Neuronal stem cell (in vitro differentiated cells): ENCODE results near the gene PRUNE1.

ENCODE experiments used
- DNase-seq: peaks from one replicate; pipeline ENCODE4 v3.0.0-alpha.2; 2013; ENCODE audit warnings: low spot score
- H2AFZ ChIP-seq: one replicate; pipeline ENCODE4 v1.6.1; 2013; ENCODE audit warnings: mild to moderate bottlenecking, low read length, inconsistent platforms
- H2AK5ac ChIP-seq: 2 replicates; pipeline ENCODE4 v1.6.1; 2013; ENCODE audit warnings: low read depth, mild to moderate bottlenecking, inconsistent platforms, low read length, moderate library complexity, mixed read lengths
- H2BK120ac ChIP-seq: 2 replicates; pipeline ENCODE4 v1.6.1; 2013; ENCODE audit warnings: low read depth, mild to moderate bottlenecking, inconsistent platforms, low read length, moderate library complexity, mixed read lengths
- H2BK12ac ChIP-seq: one replicate; pipeline ENCODE4 v1.6.1; 2013; ENCODE audit warnings: low read length, inconsistent platforms
- H2BK15ac ChIP-seq: 2 replicates; pipeline ENCODE4 v1.6.1; 2013; ENCODE audit warnings: mild to moderate bottlenecking, low read length, inconsistent platforms, mixed read lengths
- H2BK5ac ChIP-seq: one replicate; pipeline ENCODE4 v1.6.1; 2013; ENCODE audit warnings: inconsistent platforms, mild to moderate bottlenecking, low read length, moderate library complexity
- H3K14ac ChIP-seq: one replicate; pipeline ENCODE4 v1.6.1; 2013; ENCODE audit warnings: low read length, inconsistent platforms
- H3K18ac ChIP-seq: 2 replicates; pipeline ENCODE4 v1.6.1; 2013; ENCODE audit warnings: low read length, inconsistent platforms
- H3K23ac ChIP-seq: 2 replicates; pipeline ENCODE4 v1.6.1; 2013; ENCODE audit warnings: low read depth, mild to moderate bottlenecking, mixed read lengths, low read length, inconsistent platforms; ENCODE audit not compliant: poor library complexity
- H3K27ac ChIP-seq: replicated peaks from 3 replicates; pipeline ENCODE4 v1.5.1; 2013; ENCODE audit warnings: low read length, inconsistent platforms
- H3K27me3 ChIP-seq, 3 experiments: 2 replicates each; pipeline ENCODE4 v1.6.1; 2013; ENCODE audit warnings: low read length in 3 of 3, mild to moderate bottlenecking in 2 of 3, inconsistent platforms in 1 of 3, low read depth in 1 of 3, mixed read lengths in 1 of 3, moderate library complexity in 1 of 3; ENCODE audit not compliant: control insufficient read depth in 3 of 3, insufficient read depth in 3 of 3
- H3K36me3 ChIP-seq, 2 donors: replicated peaks in 1 of 2; 2 replicates each; pipeline ENCODE4 v1.6.1; 2013; ENCODE audit warnings: low read length in 2 of 2; ENCODE audit not compliant: control insufficient read depth in 2 of 2, insufficient read depth in 2 of 2
- H3K4ac ChIP-seq: 2 replicates; pipeline ENCODE4 v1.6.1; 2013; ENCODE audit warnings: inconsistent platforms, mild to moderate bottlenecking, low read length, moderate library complexity
- H3K4me1 ChIP-seq, 2 donors: 1 replicate in 1 of 2; 2 replicates in 1 of 2; pipeline ENCODE4 v1.6.1; 2013; ENCODE audit warnings: low read length in 2 of 2, low read depth in 1 of 2; ENCODE audit not compliant: control insufficient read depth in 2 of 2, insufficient read depth in 1 of 2
- H3K4me2 ChIP-seq: one replicate; pipeline ENCODE4 v1.6.1; 2013; ENCODE audit warnings: mild to moderate bottlenecking, low read length, inconsistent platforms; ENCODE audit not compliant: insufficient read depth, poor library complexity, severe bottlenecking
- H3K4me3 ChIP-seq, 2 donors: 2 replicates each; pipeline ENCODE4 v1.5.1; 2013; ENCODE audit warnings: low read length in 2 of 2, mild to moderate bottlenecking in 2 of 2, inconsistent platforms in 1 of 2, moderate library complexity in 1 of 2
- H3K79me1 ChIP-seq: one replicate; pipeline ENCODE4 v1.6.1; 2013; ENCODE audit warnings: low read depth, mild to moderate bottlenecking, inconsistent platforms, low read length, moderate library complexity
- H3K9ac ChIP-seq: one replicate; pipeline ENCODE4 v1.6.1; 2013; ENCODE audit warnings: mild to moderate bottlenecking, low read depth, low read length, inconsistent platforms; ENCODE audit not compliant: poor library complexity
- H3K9me3 ChIP-seq, 2 donors: replicated peaks in 1 of 2; 2 replicates each; pipeline versions ENCODE3 to v1.6.1; 2013; ENCODE audit warnings: low read length in 2 of 2, mild to moderate bottlenecking in 2 of 2, inconsistent platforms in 1 of 2, low read depth in 1 of 2, mixed read lengths in 1 of 2, moderate library complexity in 1 of 2; ENCODE audit not compliant: control insufficient read depth in 2 of 2, insufficient read depth in 1 of 2
- H4K8ac ChIP-seq: one replicate; pipeline ENCODE4 v1.6.1; 2013; ENCODE audit warnings: low read depth, mild to moderate bottlenecking, inconsistent platforms, low read length, moderate library complexity
- H4K91ac ChIP-seq: one replicate; pipeline ENCODE4 v1.6.1; 2013; ENCODE audit warnings: low read length, low read depth, mild to moderate bottlenecking, inconsistent platforms; ENCODE audit not compliant: poor library complexity
- WGBS, 2 donors: extraction: QIAGEN DNeasy Blood & Tissue Kit; methylation state at CpG; one replicate each; pipeline ENCODE4 v1.1.7; 2013; ENCODE audit warnings: missing lambda C conversion rate in 2 of 2, mixed read lengths in 1 of 2; ENCODE audit not compliant: insufficient read length in 2 of 2, insufficient replicate concordance in 1 of 2; ENCODE audit errors: extremely low coverage in 2 of 2; 5-methylcytosine and 5-hydroxymethylcytosine counted together

Gene PRUNE1

DNA sequence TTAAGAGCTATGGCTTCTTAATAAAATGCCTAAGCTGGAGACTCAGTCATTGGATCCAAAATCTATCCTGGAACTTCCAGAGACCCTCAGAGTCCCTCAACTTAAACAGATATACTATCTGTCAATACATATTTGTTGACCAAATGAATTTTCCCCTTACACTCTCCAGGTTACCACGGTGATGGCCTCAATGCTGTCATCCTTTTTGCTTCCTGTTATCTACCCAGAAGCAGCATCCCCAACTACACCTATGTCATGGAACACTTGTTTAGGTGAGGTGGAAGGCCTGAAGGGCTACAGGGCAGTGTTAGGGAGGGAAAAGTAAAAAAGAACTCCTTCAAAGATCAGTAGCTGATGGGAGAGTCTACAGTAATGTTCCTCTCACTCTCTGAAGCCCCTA lies 34.9 kb downstream of the PRUNE1 start:
- Histone ChIP-seq H2BK15ac (no peak overlapping the region), H3K4ac (no peak overlapping the region), H3K23ac (no peak overlapping the region), H3K9ac (no peak overlapping the region), H3K18ac (no peak overlapping the region), H3K4me3 (no peak overlapping the region), H4K91ac (no peak overlapping the region), H3K14ac (no peak overlapping the region), H3K9me3 (no peaks in the 10 kb centered on the region), H2AK5ac (no peak overlapping the region), H3K27ac (no peak overlapping the region), H3K27me3 (no peaks in the 10 kb centered on the region), H3K4me2 (no peak overlapping the region), H2BK120ac (no peak overlapping the region), H2AFZ (no peak overlapping the region), H3K4me1 (peaks cover 0 to 1% of the 10 kb centered on the region in 2 donors), H4K8ac (no peak overlapping the region), H3K79me1 (no peaks in the 10 kb centered on the region), H2BK12ac (no peak overlapping the region), H2BK5ac (no peak overlapping the region), H3K36me3 (no peaks in the 10 kb centered on the region)
- DNase-seq: no peak
- WGBS, 2 donors: no CpG with 5 or more reads among the region's 1 CpG

DNA sequence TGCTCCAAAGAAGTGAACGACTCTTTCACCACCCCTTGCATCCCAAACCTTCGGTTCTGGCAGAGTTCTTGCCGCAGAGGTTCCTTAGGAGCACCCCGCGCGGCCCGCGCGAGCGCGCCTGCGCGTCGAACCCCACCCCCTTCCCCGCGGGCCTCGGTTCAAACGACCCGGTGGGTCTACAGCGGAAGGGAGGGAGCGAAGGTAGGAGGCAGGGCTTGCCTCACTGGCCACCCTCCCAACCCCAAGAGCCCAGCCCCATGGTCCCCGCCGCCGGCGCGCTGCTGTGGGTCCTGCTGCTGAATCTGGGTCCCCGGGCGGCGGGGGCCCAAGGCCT lies 39.3 kb downstream of the PRUNE1 start, which contains the start of gene C1orf56:
Gene C1orf56, plus strand, starts transcription at position 161 of the 334 bp plus-strand sequence. Its CDS starts 97 bp downstream, at position 258.
- Histone ChIP-seq H3K4me1 (peaks cover 2 to 3% of the 10 kb centered on the region in 2 donors), H4K91ac (no peak within 1 kb of the TSS), H2AFZ (peak within 1 kb of the TSS; percentile 96), H3K18ac (peak within 1 kb of the TSS; percentile 94), H2BK5ac (peak within 1 kb of the TSS; percentile 83), H2BK12ac (peak within 1 kb of the TSS; percentile 59), H2BK120ac (no peak within 1 kb of the TSS), H3K79me1 (peaks cover 4% of the 10 kb centered on the region), H3K4me3 (peak within 1 kb of the TSS; percentile 72 to 79), H4K8ac (no peak within 1 kb of the TSS), H3K27ac (peak within 1 kb of the TSS; percentile 62), H3K14ac (peak within 1 kb of the TSS; percentile 85), H3K4me2 (peak within 1 kb of the TSS; percentile 99), H3K27me3 (no peaks in the 10 kb centered on the region), H3K4ac (peak within 1 kb of the TSS; percentile 4), H2AK5ac (peak within 1 kb of the TSS; percentile 64), H3K9me3 (no peaks in the 10 kb centered on the region), H3K36me3 (peaks cover 7 to 27% of the 10 kb centered on the region in 2 donors), H2BK15ac (peak within 1 kb of the TSS; percentile 72), H3K23ac (peak within 1 kb of the TSS; percentile 66), H3K9ac (peak within 1 kb of the TSS; percentile 83)
- DNase-seq: peak; percentile 62
- WGBS, 2 donors: no CpG with 5 or more reads among the region's 29 CpGs

DNA sequence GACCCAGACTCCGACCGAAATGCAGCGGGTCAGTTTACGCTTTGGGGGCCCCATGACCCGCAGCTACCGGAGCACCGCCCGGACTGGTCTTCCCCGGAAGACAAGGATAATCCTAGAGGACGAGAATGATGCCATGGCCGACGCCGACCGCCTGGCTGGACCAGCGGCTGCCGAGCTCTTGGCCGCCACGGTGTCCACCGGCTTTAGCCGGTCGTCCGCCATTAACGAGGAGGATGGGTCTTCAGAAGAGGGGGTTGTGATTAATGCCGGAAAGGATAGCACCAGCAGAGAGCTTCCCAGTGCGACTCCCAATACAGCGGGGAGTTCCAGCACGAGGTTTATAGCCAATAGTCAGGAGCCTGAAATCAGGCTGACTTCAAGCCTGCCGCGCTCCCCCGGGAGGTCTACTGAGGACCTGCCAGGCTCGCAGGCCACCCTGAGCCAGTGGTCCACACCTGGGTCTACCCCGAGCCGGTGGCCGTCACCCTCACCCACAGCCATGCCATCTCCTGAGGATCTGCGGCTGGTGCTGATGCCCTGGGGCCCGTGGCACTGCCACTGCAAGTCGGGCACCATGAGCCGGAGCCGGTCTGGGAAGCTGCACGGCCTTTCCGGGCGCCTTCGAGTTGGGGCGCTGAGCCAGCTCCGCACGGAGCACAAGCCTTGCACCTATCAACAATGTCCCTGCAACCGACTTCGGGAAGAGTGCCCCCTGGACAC lies 39.8 kb downstream of the PRUNE1 start:
- Histone ChIP-seq H2BK12ac (peak overlapping the region; percentile 59), H2AK5ac (peak overlapping the region; percentile 64), H3K23ac (peak overlapping the region; percentile 66), H3K4me3 (peak overlapping the region; percentile 72 to 79), H3K9me3 (no peaks in the 10 kb centered on the region), H4K91ac (no peak overlapping the region), H3K27ac (peak overlapping the region; percentile 62), H3K36me3 (peaks cover 12 to 32% of the 10 kb centered on the region in 2 donors), H3K4me1 (peaks cover 2 to 3% of the 10 kb centered on the region in 2 donors), H2AFZ (peak overlapping the region; percentile 96), H3K79me1 (peaks cover 4% of the 10 kb centered on the region), H2BK5ac (peak overlapping the region; percentile 83), H3K14ac (peak overlapping the region; percentile 85), H3K27me3 (no peaks in the 10 kb centered on the region), H3K4me2 (peak overlapping the region; percentile 99), H3K9ac (peak overlapping the region; percentile 83), H2BK15ac (peak overlapping the region; percentile 72), H4K8ac (no peak overlapping the region), H2BK120ac (no peak overlapping the region), H3K4ac (peak overlapping the region; percentile 4), H3K18ac (peak overlapping the region; percentile 94)
- no CpG with 5 or more reads among the region's 48 CpGs for WGBS, 2 donors
- peak; percentile 49 for DNase-seq

DNA sequence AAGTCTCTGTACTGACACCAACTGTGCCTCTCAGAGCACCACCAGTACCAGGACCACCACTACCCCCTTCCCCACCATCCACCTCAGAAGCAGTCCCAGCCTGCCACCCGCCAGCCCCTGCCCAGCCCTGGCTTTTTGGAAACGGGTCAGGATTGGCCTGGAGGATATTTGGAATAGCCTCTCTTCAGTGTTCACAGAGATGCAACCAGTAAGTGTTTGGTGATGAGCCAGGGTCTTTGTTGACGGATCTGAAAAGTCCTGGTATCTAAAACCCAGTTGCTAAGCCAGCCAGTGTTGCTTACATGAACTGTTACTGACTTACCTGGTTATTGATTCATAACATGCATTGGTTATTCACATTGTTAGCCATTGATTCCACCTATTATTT lies 40.4 kb downstream of the PRUNE1 start:
- H3K9ac ChIP-seq: peak overlapping the region; percentile 83
- no peak overlapping the region for H2BK120ac ChIP-seq
- peaks cover 12 to 38% of the 10 kb centered on the region in 2 donors for H3K36me3 ChIP-seq
- H3K18ac ChIP-seq: no peak overlapping the region
- no peak overlapping the region for H3K4ac ChIP-seq
- H2AFZ ChIP-seq: peak overlapping the region; percentile 96
- no peak overlapping the region for H2BK12ac ChIP-seq
- H3K79me1 ChIP-seq: peaks cover 4% of the 10 kb centered on the region
- H2BK5ac ChIP-seq: peak overlapping the region; percentile 83
- peak overlapping the region; percentile 72 to 79 for H3K4me3 ChIP-seq
- no peak for DNase-seq
- no peaks in the 10 kb centered on the region for H3K27me3 ChIP-seq
- H3K4me1 ChIP-seq: peaks cover 2 to 3% of the 10 kb centered on the region in 2 donors
- H3K27ac ChIP-seq: no peak overlapping the region
- no peaks in the 10 kb centered on the region for H3K9me3 ChIP-seq
- no peak overlapping the region for H4K8ac ChIP-seq
- peak overlapping the region; percentile 99 for H3K4me2 ChIP-seq
- no peak overlapping the region for H3K23ac ChIP-seq
- no peak overlapping the region for H2BK15ac ChIP-seq
- no CpG with 5 or more reads among the region's 3 CpGs for WGBS, 2 donors
- no peak overlapping the region for H3K14ac ChIP-seq
- H4K91ac ChIP-seq: no peak overlapping the region
- no peak overlapping the region for H2AK5ac ChIP-seq
